ENCODE data around the gene ADGRL4.
"Not testable (repeated sequence)": the region's sequence is repeated elsewhere in the genome, so short reads cannot be mapped to it uniquely, and the experiment has no call there.

Gene ADGRL4

GRCh38 chr1:78916986-78917385 lies 89.5 kb downstream of the ADGRL4 start:
- no peak for DNase-seq (ENCODE audit: low spot score)

- DNase-seq (ENCODE audit: low spot score): no peak
These were observed 92.6 kb downstream of the ADGRL4 start for GRCh38 chr1:78913950-78914349.

- DNase-seq (ENCODE audit: low spot score): no peak
These were observed 94.3 kb downstream of the ADGRL4 start for GRCh38 chr1:78911956-78912880.

- no peak for DNase-seq (ENCODE audit: low spot score)
These were observed 103.9 kb downstream of the ADGRL4 start for GRCh38 chr1:78902641-78903040.

- DNase-seq (ENCODE audit: low spot score): no peak
These were observed 111.7 kb downstream of the ADGRL4 start for GRCh38 chr1:78894811-78895210.

GRCh38 chr1:78892260-78892840 lies 114.2 kb downstream of the ADGRL4 start:
- no peak for DNase-seq (ENCODE audit: low spot score)

- DNase-seq (ENCODE audit: low spot score): no peak
These were observed 119.1 kb downstream of the ADGRL4 start for GRCh38 chr1:78887458-78887857.

GRCh38 chr1:78884685-78885452 lies 121.7 kb downstream of the ADGRL4 start:
- DNase-seq (ENCODE audit: low spot score): no peak

GRCh38 chr1:78880223-78880622 lies 126.3 kb downstream of the ADGRL4 start:
- DNase-seq (ENCODE audit: low spot score): no peak

- not testable (repeated sequence) for DNase-seq (ENCODE audit: low spot score)
These were observed 130.5 kb downstream of the ADGRL4 start for GRCh38 chr1:78875986-78876385.

- not testable (repeated sequence) for DNase-seq (ENCODE audit: low spot score)
These were observed 133.7 kb downstream of the ADGRL4 start for GRCh38 chr1:78872801-78873200.

GRCh38 chr1:78871249-78871648 lies 135.3 kb downstream of the ADGRL4 start:
- DNase-seq (ENCODE audit: low spot score): no peak

- DNase-seq (ENCODE audit: low spot score): no peak
These were observed 137.4 kb downstream of the ADGRL4 start for GRCh38 chr1:78869136-78869535.

GRCh38 chr1:78864175-78864574 lies 142.4 kb downstream of the ADGRL4 start:
- no peak for DNase-seq (ENCODE audit: low spot score)

GRCh38 chr1:78856096-78856495 lies 150.4 kb downstream of the ADGRL4 start:
- no peak for DNase-seq (ENCODE audit: low spot score)

GRCh38 chr1:78855258-78855657 lies 151.3 kb downstream of the ADGRL4 start:
- DNase-seq (ENCODE audit: low spot score): no peak

GRCh38 chr1:78854556-78854955 lies 152.0 kb downstream of the ADGRL4 start:
- DNase-seq (ENCODE audit: low spot score): no peak

GRCh38 chr1:78843546-78843945 lies 163.0 kb downstream of the ADGRL4 start:
- DNase-seq (ENCODE audit: low spot score): no peak

GRCh38 chr1:78843111-78843510 lies 163.4 kb downstream of the ADGRL4 start:
- no peak for DNase-seq (ENCODE audit: low spot score)

- no peak for DNase-seq (ENCODE audit: low spot score)
These were observed 165.9 kb downstream of the ADGRL4 start for GRCh38 chr1:78840453-78841271.

All from LoVo (cell line).